COLO668 (cell line): ENCODE data around the gene GGT5.
"Not testable (repeated sequence)": the region's sequence is repeated elsewhere in the genome, so short reads cannot be mapped to it uniquely, and the experiment has no call there.

Experiments used
- DNase-seq: peaks from one replicate; lab custom pipeline; 2025; ENCODE audit not compliant: unreplicated experiment; lab: John Stamatoyannopoulos, UW

Gene GGT5

DNA sequence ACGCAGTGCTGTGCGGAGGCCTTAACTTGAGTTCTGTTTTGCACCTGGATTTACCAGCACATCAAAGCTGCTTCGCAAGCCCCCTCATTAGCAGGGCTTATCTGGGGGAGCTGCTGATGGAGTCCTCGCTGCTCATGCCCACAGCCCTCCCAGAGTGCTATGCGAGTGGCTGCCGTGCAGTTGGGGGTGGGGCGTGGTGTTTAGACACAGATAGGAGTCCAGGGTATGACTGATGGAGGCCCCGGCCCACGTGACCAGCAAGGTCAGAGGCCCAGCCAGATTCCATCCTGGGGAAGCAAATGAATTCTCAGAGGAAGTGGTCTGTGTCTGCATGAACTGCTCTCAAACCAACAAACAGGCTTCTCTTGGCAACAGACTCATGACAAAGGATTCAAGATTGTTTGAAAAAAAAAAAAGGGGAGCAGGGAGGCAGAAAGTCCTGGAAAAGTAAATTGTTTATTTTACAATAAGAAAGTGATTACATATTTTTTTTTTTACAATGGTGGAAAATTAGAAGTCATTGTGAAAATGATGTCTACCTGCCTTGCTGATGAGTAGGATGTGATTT lies 19.5 kb upstream of the GGT5 start:
- DNase-seq, result not testable (repeated sequence)

DNA sequence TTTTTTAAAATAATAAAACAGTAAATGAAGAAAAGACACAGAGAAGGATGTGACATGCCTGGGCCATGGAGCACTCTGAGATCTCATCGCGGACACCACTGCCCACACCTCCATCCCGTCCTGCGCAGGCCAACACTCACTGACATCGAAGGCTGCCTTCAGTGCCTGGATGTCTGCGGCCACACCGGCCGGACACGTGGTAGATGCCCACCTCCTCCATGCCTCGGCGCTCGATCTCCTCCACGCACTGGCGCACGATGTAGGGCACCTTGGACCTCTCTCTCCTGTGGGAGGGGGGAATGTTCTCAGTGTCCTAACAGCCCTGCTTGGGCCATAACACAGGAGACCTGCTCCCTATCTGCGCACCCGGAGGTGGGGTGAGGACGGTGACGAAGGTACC lies 18.6 kb upstream of the GGT5 start:
- DNase-seq, result not testable (repeated sequence)

- not testable (repeated sequence) for DNase-seq
Measured at GRCh38 chr22:24262185-24262749, 17.4 kb upstream of the GGT5 start.

- peak; percentile 78 for DNase-seq
Measured at GRCh38 chr22:24259459-24259858, 14.6 kb upstream of the GGT5 start.

GRCh38 chr22:24256736-24257135 lies 11.9 kb upstream of the GGT5 start:
- not testable (repeated sequence) for DNase-seq

- not testable (repeated sequence) for DNase-seq
Measured at GRCh38 chr22:24256136-24256535, 11.3 kb upstream of the GGT5 start.

DNA sequence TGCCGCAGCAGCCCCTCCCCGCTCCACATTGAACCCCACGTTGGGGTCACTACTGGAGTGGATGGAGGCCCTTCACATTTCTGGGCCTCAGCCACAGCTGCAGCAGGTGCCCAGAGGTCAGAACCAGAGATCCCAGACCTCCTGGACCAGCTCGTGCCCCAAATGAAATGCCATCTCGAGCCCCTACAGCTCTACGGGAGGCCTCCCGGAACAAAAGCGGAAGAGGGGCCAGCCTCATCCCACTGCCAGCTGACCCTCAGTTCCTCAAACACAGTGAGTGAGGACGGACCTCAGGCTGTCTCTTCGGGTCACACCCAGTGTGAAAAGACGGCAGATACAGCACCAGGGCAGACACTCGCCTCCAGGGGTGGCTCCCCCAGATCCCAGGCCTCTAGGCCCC lies 8.2 kb upstream of the GGT5 start:
- not testable (repeated sequence) for DNase-seq

- not testable (repeated sequence) for DNase-seq
Measured at GRCh38 chr22:24251286-24251685, 6.4 kb upstream of the GGT5 start.

- DNase-seq, result not testable (repeated sequence)
Measured at GRCh38 chr22:24249413-24249812, 4.5 kb upstream of the GGT5 start.

DNA sequence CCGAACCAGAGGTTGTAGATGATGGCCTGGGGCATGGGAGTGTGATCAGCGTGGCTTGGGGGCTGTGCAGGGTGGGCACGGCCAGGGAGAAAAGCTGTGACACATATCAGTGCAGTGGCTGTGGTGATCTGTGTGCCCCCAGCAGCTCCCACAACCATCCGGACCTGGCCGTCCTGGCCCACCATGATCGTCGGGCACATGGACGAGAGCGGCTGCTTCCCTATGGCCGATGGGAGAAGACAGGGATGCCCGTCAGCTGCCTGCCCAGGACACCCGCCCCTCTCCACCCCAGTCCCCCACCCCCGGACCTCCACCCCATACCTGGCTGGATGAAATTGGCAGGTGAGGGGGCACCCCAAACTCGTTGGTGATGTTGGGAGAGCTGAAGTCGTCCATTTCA lies 3.7 kb upstream of the GGT5 start:
- DNase-seq, result not testable (repeated sequence)

DNA sequence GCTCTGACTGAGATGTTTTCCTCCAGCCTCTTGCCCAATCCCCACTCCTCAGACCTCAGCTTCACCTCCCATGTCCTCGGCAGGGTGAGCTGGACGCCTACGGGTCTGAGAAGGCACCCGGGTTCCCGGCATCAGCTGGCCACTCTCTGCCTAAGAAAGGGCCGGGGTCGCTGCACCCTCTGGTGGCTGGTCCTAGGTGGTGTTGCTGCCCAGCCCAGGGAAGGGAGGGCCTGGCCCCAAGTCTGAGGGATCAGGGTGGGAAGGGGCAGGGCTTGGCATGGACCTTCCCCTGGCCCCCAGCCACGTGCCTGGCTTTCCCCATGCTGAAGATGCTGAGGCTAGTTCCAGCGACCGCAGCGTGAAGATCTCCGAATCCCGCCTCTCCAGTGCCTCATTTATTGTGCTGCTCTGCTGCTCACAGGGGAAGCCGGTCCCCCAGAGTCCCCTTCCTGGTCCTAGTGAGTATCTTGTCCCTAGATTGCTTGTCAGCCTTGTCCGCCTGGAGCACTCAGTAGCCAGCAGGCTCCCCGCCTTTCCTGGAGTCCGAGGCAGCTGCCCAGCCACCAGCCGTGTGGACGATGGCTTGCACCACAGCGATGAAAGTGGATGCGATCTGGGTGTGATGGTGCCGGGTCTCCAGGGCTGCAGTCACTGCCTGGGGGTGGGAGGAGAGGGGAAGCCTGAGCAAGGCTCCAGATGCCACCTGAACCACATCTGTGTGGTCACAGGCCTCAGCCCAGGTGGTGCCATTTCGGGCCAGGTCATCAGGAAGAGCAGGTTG lies 2.9 kb upstream of the GGT5 start:
- peak; percentile 65 for DNase-seq

GRCh38 chr22:24247011-24247507 lies 2.2 kb upstream of the GGT5 start:
- DNase-seq, result no peak

GRCh38 chr22:24245584-24246561 lies 991 bp upstream of the GGT5 start:
- DNase-seq, result not testable (repeated sequence)

DNA sequence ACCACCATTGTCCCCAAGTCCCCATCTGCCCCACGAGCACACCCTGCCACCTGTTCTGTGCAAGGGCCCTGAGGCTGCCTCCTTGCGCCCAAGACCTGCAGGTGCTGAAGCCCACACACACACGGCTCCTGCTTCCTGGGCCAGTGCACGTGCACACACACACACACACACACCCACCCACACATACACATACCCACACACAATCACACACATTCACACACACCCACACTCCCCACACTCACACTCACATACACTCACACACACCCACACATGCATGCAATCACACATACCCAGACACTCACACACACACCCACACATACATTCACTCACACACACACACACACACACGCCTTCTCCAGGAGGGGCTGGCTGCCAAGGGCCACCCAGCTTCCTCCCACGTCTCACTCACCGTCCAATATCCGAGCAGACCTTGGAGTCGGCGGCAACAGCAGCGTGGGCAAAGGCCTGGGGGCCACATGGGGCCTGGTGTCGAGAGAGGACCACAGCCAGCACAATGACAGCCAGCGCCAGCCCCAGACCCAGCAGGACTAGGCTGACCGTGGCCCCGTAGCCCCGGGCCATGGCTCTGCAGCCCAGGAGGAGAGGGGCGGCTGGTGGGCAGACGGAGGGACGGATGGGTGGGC lies 616 bp downstream of the GGT5 start:
- peak; percentile 6 for DNase-seq

DNA sequence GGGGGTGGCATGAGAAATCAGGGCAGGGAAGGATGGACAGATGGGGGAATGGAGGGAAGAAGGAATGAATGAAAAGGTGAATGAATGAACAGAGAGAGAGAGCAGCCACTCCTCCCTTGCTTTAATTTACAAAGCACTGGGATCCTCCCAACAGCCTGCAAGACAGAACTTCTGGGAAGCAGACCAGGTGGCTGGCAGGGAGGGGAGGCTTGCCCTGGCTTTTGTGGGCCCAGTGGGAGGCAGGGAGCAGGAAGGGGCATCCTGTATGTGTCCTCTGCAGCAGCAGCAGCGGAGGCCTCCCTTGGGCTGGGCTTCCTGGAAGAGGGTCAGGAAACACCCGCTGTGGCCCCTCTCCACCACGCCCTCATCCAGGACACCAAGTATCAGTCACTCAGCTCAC lies 1.5 kb downstream of the GGT5 start:
- not testable (repeated sequence) for DNase-seq

- DNase-seq, result not testable (repeated sequence)
Measured at GRCh38 chr22:24240985-24241692, 3.7 kb downstream of the GGT5 start.

DNA sequence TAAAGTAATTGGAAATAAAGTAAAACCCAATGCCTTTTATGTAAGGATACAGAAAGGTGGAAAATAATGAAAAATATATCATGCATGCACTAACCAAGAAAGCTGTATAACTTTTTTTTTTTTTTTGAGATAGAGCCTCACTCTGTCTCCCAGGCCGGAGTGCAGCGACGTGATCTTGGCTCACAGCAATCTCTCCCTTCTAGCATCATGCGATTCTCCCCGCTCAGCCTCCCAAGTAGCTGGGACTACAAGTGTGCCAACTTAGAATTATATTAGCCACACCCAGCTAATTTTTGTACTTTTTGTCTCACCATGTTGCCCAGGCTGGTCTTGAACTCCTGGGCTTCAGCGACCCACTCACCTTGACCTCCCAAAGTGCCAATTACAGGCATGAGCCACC lies 4.5 kb downstream of the GGT5 start:
- DNase-seq, result no peak

GRCh38 chr22:24238101-24238694 lies 6.7 kb downstream of the GGT5 start:
- DNase-seq, result not testable (repeated sequence)

DNA sequence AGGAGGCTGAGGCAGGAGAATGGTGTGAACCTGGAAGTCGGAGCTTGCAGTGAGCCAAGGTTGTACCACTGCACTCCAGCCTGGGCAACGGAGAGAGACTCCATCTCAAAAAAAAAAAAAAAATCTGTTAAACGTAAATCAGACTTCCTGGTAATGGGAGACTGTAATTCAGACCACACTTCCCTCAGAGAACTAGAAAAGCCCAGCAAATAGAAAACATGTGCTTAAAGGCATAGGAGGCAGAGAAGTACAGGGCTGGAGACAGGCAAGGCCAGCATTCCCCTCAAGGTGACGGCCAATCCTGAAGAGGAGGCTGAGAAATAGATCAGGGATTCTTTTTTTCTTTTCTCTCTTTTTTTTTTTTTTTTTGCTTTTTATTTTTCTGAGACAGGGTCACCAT lies 8.2 kb downstream of the GGT5 start:
- no peak for DNase-seq
